Ammon's horn (tissue), 1 donor: ENCODE results near the gene PLA2G2F.

Experiments
- DNase-seq: peaks from one replicate; pipeline ENCODE4 v3.0.0-alpha.2; 2016; ENCODE audit warnings: low spot score

The PLA2G2F gene

GRCh38 chr1:20142001-20142710 lies 3.0 kb downstream of the PLA2G2F start:
- no peak for DNase-seq

DNA sequence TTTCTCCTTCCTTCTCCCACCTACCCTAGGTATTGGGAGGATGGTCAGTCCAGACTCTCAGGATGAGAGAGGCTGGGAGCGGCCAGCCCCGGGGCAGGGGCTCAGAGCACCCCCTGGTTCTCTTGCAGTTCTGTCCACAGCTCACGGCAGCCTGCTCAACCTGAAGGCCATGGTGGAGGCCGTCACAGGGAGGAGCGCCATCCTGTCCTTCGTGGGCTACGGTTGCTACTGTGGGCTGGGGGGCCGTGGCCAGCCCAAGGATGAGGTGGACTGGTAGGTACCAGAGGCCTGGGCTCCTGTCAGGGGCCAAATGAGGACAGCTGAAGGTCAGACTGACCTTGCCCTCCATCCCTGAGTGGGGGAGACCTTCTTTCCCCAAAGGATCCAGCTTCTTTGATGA lies 4.2 kb downstream of the PLA2G2F start:
- no peak for DNase-seq

DNA sequence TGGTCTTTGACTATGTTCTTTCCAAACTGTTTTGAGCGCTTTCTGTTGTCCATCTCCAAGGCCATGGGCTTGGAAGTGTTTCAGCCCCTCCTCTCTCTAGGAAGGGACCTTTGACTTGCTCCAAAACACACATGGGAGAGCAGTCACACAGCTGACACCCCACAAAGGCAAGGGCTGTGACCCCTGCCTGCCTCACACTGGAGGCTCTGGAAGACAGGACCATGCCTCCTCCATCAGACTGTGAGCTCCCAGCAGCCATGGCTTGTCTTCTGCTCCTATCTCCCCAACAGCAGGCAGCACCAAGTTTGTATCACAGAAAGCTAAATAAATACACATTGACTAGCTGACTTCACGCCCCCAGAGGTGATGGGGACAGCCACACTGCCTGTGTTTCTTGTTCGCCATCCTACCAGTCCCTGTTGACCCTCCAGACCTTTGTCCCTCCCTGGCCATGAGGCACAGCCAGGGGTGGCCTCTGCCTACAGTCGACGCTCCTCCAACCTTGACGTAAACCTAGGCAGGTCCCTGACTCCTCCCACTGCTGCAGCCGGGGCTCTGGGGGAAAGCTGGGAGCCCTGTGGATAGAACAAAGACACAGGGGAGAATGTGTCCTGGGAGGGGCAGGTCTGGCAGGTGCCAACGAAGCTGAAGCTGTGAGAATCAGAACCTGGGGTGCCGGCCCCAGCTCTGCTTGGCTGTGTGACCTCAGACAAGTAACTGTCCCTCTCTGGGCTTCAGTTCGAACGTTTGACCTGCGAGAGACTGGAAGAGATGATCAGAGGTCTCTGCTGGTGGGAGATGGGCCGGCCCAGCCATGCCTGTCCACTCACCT lies 4.8 kb downstream of the PLA2G2F start:
- no peak for DNase-seq

DNA sequence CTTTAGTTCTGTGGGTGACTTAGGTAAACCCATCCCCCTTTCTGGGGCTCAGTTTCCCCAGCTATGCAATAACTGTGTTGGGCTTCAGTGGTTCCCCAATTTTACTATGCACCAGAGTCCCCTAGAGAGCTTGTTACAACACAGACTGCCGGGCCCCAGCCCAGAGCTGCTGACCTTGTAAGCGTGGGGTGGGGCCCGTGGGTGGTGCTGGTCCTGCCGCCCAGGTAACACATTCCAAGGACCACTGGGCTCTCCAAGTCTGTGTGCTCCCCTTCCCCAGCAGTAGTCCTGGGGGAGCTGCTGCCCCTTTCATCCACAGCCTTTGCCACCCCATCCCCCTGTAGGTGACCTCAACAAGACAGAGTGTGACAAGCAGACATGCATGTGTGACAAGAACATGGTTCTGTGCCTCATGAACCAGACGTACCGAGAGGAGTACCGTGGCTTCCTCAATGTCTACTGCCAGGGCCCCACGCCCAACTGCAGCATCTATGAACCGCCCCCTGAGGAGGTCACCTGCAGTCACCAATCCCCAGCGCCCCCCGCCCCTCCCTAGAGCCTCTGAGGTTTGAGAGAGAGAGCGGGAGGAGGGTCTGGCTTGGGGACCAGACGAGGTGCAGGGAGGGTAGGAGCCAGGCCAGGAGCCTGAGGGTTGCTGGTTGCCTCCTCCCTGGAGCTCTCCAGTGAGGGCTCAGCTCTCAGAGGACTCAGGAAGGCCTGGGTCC lies 8.9 kb downstream of the PLA2G2F start:
- DNase-seq: no peak

DNA sequence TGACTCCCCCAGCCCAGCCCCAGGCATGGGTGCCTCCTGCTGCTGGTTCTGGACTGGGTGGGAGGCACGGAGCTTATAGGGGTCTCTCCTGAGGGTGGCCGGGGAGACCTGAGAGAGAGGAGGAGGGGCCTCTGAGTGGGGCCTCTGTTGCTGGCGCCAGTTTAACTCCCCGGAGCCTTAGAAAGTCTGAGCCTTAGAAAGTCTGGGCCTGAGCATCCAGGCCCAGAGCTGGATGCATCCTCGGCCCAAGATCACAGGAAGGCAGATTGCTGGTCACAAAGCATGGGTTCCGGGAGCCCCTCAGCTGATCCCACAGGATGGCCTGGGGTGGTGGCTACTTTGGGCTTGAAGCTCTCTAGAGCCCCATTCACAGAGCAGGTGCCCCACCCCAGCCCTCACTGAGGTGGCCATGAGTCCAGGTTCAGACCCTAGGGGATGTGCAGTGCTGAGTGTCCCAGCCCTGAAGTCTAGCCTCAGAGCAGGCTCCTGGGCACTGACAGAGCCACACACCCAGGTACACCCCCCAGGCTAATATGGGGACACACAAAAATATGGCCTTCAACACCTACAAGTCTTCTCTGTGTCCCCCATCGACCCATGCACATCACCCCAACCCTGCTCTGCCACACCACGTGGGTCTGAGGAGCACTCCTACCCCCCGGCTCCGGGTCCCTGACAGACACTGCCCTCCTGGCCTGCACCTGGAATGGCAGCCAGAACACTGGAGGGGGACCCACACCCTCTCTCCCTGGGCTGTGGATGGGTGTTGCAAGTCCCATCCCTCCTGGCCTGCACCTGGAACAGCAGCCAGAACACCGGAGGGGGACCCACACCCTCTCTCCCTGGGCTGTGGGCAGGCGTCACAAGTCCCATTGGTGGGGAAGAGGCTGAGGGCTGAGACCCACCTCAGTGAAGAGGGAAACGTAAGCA lies 9.7 kb downstream of the PLA2G2F start:
- no peak for DNase-seq

DNA sequence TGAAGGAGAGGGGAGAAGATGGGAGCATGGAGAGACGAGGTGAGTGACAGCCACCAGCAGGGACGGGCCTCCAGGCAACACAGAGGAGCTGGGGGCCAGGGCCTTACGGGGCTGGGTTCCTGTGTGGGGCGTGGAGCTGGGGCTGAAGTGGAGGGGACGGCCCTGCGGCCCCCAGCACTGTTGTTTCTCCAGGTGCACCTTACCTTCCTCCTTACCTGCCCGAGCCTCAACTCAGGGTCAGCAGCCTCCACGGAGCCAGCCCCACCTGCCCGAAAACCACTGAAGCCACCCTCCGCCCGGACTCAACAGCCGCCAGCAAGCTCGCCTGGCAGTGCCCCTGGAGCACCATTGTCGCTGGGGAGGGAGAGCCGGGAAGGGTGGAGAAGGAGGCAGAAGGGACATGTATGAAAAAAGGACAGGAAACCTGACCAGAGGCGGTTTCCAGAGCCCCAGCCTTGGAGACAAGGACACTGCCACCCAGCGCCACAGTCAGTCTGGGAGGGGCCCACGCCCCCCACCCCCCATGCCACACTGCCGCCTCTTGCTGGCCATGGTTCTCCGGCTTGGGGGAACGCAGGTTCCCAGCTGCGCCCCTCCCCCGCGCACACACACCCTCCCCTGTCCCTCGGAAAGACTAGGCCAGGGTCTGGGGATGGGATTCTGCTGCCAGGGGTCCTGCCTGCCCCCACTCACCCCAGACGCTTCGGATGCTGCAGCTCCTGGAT lies 10.6 kb downstream of the PLA2G2F start:
- DNase-seq: no peak

GRCh38 chr1:20150326-20150705 lies 11.2 kb downstream of the PLA2G2F start:
- DNase-seq: no peak

DNA sequence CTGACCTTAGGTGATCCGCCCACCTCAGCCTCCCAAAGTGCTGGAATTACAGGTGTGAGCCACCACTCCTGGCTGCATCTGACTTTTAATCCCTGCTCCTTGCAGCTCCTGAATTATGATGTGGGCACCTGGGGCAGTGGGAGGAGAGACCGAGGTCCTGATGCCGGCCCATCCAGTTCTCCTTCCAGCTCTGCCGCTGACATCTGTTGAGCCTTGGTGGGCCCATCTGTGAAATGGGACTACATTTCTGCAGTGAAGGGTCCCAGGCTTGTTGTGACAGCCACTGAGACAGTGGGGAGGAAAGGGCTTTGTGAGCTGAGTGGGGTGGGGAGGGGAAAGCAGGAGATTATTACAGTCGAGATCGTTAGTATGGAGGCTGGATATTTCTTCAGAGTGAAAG lies 11.8 kb downstream of the PLA2G2F start:
- DNase-seq: no peak

- DNase-seq: peak; percentile 88
Observed at GRCh38 chr1:20151906-20152598, 12.9 kb downstream of the PLA2G2F start.

- DNase-seq: no peak
Observed at GRCh38 chr1:20152599-20152930, 13.4 kb downstream of the PLA2G2F start.

DNA sequence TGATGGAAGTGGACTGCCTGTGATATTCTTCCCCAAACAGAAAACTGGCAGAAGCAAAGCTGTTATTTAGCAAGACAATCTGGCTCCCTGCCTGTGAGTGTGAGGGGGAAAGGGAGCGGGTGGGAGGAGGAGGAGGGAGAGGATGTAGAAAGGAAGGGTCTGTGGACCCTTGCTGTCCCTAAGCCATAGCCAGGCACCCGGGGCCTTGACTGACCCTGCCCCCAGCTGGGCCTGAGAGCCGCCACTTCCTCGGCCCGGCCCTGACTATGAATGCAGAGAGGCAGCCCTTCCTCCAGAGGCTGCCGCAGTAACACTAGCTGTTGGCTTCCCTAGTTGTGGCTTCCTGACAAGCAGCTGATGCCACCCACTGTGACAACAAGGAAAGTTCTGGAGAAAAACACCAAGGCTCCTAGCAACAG lies 13.9 kb downstream of the PLA2G2F start:
- DNase-seq: peak; percentile 86

DNA sequence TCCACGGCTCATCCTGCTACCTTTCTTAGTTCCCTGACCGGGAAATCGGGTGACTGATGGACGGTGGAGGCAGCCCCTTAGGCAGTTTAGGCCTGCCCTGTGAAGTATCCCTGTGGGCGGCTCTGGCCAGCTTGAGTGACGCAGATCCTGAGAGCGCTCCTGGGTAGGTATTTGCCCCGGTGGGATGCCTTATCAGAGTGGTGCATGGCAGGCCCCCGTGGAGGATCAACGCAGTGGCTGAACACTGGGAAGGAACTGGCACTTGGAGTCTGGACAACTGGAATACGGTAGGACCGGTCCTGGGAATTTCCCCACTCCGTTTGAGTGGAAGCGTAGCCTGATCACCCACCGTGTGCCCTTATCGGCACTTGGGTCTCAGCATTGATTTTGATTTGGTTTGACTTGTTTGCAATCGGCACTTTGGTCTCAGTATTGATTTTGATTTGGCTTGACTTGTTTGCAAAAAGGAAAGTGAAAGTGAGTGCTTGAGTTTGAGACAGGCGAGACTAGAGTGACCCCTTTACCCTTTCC lies 15.2 kb downstream of the PLA2G2F start:
- DNase-seq: no peak

- no peak for DNase-seq
Observed at GRCh38 chr1:20158358-20159070, 19.4 kb downstream of the PLA2G2F start.

- DNase-seq: no peak
Observed at GRCh38 chr1:20160034-20160433, 20.9 kb downstream of the PLA2G2F start.

- DNase-seq: peak; percentile 66
Observed at GRCh38 chr1:20164694-20165202, 25.6 kb downstream of the PLA2G2F start.

DNA sequence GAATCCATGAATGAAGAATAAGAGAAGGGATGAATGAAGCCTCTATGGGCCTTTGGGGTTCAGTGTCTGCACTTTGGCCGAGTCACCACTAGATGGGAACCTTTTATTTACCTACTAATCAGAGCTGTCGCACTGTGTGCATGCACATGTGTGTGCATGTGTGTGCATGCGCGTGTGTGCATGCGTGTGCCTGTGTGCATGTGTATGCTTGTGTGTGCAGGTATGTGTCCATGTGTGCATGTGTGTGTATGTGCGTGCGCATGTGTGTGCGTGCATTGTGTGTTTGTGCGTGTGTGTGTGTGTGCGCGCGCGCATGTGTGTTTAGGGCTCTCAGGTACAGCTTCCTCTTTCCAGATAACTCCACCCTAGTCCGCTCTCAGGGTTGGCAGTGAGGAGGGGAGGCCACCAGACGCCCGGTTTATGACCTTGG lies 26.4 kb downstream of the PLA2G2F start:
- DNase-seq: peak; percentile 16

DNA sequence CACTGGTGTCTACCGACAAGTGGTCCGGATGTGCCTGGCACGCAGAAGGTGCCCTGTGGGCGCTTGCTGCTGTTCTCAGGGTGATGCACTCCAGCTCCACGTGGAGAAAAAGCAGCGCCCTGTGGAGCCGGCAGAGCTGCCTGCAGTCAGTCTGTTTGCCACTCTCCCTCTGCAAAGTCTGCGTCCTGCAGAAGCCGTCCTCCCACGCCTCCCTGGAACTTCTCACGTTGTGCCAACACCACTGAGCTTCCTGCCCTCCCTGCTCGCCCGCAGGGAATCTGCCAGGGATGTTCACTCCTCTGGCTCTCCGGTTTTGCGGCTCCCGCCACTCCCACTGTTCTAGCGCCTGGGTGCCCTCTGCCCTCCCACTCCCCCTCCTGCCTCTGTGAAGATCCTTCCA lies 26.9 kb downstream of the PLA2G2F start:
- no peak for DNase-seq

DNA sequence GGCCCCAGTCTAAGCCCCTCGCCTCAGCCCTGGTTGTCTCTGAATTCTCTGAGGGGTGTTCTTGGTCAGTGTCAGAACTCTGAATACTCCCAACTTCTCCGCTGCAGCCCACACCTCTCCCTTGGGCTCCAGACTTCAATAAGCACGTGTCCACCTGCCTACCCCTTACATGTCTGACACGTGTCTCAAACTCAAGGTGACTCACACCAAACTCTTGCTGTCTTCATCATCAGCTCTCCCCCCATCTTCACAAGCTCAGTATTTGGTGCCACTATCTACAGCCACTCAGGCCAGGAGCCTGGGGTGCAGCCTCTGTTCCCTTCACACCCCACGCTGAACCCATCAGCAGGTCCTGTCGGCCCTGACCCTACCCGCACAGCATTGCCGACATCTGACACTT lies 28.0 kb downstream of the PLA2G2F start:
- DNase-seq: no peak
